HG02970 (cell line): ENCODE data around the gene ALKBH7.

ENCODE experiments used
- ATAC-seq: cut with Tn5 transposase; IDR thresholded peaks from one replicate; pipeline ENCODE4 v1.9.1; 2021; ENCODE audit warnings: mild to moderate bottlenecking, moderate library complexity, moderate number of reproducible peaks; ENCODE audit not compliant: unreplicated experiment, low FRiP score

ALKBH7 gene

DNA sequence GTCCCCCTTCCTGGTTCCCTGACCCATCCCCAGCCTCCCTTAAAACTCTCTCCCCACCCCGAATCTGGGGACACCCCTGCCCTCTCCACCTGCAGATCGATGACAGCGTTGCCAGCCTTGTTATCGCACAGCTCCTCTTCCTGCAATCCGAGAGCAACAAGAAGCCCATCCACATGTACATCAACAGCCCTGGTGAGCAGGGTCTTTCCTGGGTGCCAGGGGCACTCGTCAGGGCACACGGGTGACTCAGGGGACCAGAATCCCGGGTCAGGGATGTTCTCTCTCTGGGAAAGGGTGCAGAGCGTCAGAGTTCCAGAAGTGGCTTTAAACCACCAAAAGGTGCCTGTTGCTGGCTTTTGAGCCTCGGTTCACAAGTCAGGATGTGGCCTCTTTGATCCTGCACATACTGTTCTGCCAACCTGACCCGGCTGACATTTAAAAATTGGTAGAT, 10.2 kb upstream of the ALKBH7 start:
- no peak for ATAC-seq

DNA sequence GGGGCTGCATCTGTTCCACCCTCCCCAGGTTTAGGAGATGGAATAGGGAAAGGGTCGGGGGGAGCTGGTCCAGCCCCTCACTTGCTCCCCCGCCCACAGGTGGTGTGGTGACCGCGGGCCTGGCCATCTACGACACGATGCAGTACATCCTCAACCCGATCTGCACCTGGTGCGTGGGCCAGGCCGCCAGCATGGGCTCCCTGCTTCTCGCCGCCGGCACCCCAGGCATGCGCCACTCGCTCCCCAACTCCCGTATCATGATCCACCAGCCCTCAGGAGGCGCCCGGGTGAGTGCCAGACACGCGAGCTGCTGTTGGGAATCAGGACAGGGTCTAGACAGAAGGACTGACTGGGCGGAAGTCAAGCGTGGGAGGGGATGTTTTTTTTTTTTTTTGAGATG, 8.2 kb upstream of the ALKBH7 start:
- no peak for ATAC-seq

DNA sequence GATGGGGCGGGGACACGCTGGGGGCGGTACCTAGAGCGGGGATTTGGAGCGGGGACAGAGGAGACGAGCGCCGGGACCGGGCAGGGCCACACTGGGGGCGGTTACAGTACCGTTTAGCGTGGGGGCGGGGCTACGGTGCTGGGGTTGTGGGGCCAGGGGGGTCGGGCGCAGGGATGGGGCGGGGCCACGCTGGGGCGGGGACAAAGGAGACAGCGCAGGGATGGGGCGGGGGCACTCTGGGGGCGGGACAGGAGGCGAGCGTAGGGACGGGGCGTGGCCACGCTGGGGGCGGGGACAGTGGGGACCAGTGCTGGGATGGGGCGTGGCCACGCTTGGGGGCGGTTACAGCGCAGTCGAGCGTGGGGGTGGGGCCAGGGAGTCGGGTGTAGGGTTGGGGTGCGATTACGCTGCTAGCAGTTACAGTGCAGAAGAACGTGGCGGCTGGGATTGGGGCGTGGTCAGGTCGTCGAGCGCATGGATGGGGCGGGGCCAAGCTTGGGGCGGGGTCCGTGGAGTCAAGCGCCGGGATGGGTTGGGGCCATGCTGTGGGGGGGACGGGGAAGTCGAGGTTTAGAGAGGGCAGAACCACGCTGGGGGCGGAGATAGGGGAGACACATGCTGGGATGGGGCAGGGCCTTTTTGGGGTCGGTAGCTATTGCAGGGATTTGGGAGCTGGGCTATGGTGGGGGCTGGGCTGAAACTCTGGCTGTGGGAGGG, 660 bp downstream of the ALKBH7 start:
- ATAC-seq: peak; percentile 51

DNA sequence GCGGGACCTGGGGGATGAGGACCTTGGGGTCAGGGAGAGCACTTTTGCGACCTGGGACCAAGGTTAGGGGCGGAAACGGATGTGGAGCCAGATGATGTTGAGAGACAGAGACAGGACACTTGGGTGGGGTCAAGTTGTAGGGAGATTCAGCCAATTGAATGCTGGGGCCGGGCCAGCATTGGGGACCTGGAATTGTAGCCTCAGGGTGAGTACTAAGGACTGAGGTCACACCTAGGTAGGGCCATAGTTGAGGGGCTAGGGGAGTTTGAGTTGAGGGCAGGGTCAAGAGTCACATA, 1.2 kb downstream of the ALKBH7 start:
- no peak for ATAC-seq

DNA sequence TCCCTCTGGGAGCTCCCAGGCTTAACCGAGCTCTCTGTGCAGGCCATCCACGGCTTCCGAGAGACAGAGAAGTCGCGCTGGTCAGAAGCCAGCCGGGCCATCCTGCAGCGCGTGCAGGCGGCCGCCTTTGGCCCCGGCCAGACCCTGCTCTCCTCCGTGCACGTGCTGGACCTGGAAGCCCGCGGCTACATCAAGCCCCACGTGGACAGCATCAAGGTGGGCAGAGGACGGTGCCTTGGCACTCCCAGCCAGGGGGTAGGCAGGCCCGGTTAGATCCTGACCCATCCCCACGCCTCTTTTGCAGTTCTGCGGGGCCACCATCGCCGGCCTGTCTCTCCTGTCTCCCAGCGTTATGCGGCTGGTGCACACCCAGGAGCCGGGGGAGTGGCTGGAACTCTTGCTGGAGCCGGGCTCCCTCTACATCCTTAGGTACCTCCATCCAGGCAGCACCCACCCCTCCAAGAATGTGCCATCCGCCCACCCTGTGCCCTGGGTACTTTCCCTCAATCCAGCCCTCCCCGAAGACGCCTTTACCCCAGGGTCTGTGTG, 1.6 kb downstream of the ALKBH7 start:
- ATAC-seq: no peak

DNA sequence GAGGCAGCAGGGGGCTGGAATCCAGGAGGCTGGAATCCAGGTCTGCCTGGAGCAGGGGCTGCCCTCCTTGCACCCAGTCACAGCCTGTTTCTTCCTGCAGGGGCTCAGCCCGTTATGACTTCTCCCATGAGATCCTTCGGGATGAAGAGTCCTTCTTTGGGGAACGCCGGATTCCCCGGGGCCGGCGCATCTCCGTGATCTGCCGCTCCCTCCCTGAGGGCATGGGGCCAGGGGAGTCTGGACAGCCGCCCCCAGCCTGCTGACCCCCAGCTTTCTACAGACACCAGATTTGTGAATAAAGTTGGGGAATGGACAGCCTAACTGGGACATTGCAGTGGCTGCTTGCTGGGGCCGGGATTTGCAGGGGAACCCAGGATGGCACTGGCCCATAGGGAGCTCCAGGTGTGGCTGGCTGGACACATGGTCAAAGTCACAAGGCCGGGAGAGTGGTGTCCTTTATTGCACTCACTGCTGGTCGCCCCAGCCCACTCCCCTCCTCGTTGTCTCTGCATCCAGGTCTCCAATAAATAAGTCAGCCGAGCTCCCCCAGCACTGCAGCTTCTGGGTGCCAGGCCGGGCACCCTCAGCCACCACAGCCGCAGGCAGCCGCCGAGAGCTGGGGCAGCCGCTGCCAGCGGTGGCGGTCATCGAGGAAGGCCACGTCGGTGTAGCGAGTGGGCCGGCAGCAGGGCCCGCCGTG, 2.3 kb downstream of the ALKBH7 start:
- no peak for ATAC-seq

DNA sequence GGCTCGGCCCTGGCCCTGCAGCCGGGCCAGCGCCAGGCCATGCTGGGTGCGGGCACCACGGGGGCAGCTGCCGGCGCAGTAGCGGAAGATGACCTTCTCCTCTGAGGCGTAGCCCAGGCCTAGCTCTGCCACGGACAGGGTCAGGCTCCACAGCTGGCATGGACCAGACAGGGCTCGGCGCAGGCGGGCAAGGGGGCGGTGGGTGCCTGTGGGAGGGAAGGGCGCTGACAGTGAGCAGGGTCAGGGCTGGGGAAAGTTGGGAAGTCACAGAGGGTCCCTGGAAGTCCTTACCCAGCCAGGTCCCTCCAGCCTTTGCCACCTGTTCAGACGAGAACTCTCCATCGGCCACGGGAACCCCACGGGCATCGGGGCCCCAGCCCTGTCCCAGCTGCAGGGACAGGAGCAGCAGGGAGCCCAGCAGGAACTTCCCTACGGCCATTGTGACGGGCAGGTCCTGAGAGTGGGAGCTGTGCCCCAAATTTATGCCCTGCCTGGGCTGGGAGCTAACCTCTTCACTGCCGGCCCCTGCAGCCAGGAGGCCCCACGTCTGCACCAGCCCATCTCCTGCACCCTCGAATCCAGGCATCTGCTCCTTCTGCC, 2.9 kb downstream of the ALKBH7 start, which contains the start of gene PSPN:
Gene PSPN, minus strand, starts transcription at position 523 of the 600 bp plus-strand sequence. Its CDS starts 84 bp downstream, at position 439.
- no peak for ATAC-seq

DNA sequence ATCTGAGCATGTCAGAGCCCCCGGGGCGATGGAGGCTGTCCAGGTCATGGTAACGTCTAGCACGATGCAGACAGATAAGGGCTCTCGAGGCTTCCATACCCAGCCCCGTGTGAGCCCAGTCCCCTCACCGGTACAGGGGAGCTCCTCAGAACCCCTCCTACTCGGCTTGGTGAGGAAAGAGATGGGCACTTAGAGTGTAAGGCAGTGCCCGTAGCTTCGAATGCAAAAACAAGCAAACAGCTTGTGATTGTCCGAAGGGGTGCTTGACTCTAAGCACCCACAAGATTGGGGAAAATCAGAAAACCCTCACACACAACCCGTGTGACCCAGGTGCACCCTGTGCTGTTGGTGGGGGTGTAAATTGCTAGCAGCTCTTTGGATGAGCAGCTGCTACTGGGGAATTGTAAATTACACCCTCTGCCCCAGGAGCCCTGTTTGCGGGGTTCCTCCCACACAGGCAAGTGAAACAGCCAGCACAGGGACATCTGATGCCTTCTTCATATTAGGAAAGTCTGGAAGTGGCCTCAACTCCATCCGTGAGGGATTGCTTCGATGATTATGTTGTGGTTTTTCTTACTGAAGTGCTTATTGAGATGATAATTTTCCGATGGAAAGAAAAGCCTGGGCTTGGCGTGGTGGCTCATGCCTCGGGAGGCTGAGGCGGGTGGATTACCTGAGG, 4.1 kb downstream of the ALKBH7 start:
- no peak for ATAC-seq

DNA sequence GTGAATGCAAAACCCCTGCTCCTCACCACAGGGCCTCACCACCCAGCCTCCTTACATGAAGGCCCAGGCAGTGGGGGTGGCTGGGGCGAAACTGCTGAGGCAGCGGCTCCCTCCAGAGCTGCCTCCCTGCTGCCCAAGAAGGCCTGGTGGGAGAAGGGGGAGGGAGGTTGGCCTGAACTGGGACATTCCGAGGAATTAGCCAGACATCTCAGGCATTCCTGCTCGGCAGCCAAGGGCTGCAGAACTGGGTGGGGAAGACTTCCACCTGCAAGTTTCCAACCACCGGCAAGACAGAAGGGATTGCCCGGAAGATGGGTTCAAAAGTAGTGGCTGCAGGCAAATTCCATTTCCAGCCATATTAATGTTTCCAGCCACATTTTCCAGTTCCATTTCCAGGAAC, 5.4 kb downstream of the ALKBH7 start:
- ATAC-seq: no peak

DNA sequence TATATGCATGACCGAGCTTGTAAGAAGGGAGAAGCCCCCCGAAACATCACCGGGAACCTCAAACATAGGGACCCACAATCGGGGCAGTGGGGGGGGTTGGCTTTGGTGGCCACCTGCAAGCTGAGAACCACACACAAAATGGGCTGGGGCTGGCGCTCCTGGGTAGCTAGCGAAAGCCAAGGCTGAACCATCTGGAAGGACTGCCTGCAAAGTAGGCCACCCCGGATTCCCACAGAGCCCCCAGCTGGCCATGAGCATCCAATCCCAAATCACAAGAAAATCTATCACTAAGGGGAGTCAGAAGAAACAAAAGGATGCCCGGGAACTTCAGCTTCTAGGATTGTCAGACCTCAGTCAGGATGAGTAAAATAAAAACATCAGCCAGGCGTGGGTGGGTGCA, 5.9 kb downstream of the ALKBH7 start:
- no peak for ATAC-seq

DNA sequence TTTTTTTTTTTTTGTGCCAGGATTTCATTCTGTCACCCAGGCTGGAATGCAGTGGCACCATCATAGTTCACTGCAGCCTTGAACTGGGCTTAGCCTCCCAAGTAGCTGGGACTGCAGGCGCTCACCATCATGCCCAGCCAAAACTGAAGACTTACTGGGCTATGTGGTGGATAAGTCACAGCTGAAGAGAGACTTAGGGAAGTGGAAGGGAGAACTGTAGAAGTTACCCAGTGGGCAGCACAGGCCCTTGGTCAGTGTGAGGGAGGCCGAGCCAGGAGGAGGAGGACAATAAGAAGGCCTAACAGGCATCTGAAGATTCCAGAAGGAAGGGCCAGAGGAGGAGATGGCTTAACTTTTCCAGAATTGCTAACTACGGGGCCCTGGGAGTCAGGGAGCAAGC, 7.2 kb downstream of the ALKBH7 start:
- no peak for ATAC-seq

DNA sequence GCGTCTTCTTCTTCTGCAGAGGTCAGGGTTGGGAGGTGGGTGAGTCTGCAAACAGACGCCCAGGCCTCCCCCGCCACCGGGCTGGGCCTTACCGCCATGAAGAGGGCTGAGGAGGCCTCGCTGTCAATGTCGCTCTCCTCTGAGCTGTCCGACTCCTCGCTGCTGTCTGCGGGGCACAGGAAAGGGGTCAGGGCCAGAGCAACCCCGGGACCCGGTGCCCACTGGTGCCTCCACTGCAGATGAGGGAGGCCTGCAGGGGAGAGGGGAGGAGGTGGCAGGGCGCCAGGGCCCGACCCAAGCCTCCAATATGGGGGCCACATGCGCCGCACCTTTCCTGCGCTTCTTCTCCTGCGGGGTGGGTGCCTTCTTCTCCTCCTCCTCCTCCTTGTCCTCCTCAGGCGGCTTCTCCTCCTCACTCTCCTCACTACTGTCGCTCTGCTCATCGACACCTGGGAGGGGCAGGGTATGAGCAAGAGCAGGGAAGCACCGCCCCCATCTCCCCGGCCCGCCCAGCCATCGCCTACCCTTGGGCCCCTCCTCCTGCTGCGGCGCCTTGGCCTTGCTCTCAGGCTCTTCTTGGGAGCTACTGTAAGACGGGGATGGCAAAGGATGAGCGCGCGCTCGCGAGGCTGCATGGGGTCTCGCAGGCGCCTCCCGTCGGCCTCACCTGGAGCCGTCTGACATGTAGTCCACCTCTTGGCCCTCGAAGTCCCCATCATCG, 8.6 kb downstream of the ALKBH7 start:
- ATAC-seq: no peak

DNA sequence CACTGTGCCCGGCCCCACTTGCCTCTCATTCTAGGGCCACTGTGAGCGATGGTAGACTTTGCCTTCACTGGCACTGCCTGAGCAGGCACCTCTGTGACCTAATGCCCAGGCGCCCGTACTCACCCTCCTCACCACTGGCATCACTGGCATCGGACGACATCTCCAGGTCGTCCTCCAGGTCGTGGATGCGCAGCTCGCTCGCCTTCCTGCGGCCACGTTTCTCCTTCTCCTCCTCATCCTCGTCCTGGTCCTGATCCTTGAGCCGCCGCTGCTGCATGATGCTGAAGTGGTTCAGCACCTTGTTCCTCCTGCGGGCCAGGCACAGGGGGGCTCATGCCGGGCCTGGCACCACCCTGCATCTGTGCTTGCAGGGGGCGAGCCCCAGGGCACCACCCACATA, 10.6 kb downstream of the ALKBH7 start:
- ATAC-seq: no peak

DNA sequence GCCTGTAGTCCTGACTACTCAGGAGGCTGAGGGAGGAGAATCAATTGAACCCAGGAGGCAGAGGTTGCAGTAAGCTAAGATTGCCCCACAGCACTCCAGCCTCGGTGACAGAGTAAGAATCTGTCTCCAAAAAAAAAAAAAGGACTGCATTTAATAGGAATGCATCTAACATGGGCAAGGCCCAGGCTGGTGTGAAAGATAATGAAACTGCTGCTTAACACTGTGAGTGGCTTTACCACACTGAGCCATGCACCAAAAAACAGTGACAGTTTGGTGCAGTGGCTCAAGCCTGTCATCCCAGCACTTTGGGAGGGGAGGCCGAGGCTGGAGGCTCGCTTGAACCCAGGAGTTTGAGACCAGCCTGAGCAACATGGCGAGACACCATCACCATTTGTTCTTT, 11.8 kb downstream of the ALKBH7 start:
- ATAC-seq: no peak

DNA sequence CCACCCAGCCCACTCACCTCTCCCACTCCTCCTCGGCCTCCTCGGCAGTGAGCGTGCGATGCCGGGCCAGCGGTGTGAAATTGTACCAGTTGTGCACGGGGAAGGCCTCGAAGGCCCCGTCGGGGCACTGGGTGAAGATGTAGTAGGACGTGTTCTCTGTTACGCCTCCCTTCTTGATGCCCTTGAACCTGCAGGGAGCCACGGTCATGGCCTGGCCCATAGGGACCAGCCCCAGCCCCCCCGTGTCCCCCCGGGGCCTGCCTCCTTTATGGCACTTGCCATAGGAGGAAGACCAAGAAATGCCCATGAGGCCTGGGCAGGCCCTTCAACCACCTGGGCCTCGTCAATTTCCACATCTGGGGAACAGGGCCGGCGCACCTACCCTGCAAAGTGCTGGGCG, 14.8 kb downstream of the ALKBH7 start:
- ATAC-seq: no peak

DNA sequence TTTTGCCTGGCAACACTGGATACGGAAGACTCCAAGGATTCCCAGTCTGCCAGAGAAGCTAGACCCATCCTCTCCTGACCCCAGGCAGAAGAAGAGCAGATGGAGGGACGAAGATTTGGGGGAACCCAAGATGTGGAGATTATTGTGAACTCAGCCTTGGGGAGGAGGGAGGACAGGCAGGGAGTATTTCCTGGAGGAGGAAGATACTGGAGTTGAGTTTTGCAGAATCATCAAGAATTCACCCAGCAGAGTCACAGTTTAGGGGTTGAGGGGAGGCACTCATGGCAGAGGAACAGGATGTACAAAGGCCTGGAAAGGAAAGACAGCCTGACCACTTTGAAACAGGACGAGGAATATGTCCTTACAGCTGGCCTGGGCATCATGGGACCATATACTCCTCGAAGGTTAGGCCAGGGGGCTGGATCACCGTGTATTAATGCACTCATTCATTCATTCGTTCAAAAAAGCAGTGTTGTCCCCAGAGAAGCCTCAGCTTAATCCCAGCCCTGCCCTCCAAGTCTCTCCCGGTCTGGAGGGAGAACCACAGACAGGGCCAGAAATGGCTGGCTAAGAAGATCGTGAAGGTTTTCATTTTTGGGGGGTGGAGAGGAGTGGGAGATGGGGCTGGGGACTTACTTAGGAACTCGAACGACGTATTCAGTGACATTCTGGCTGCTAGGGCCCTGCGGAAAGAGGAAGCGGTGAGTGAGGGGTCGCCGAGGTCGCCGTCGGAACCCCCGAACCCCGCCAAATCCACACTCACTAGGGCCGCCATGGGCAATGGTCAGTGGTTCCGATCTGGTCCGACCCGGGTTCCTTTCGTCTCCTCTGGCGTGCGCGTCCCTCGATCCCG, 19.9 kb downstream of the ALKBH7 start:
- peak; percentile 11 for ATAC-seq

DNA sequence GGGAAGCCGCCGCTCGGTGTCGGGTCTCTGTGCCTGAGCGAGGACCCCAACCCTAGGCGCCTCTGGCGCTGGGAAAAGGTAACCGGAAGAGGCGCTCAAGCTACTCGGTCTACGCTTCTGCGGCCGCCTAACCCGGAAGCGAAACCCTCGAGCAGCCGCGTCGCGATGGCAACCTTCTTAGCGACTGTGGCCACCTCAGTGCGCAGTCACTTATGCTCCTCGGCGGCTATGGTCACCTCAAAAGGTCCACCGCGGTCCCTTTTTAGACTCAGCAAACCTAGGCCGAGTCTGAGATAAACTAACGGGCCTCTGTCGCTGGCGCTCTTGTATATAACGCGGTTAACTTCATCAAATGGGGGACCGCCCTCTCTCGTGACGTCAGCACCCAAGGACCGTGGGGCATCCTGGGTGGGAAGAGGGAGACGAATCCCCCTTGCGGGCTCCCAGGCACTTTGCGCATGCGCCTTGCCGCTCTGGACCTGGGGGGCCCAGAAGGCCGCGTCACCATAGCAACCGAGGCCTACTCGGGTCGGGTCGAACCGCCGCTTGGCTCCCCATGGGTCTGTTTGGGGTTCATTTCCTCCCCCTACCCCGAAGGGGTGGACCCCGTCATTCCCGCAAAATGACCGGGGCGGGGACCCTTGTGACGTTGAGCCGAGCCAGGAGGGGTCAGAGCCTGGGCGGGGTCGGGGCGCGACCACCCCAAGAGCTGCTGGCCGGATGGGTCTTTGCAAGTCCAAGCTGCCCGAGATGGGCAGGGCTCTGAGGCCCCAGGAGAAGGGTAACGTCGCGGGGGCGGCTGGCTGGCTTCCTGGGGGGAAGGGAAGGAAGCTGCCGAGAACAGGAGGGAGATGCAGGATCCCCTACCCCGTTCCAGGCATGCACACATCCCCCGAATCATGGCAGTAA, 20.7 kb downstream of the ALKBH7 start, which contains the start of gene GTF2F1:
Gene GTF2F1, minus strand, starts transcription at position 91 of the 909 bp plus-strand sequence. CDS start 169 bp downstream, outside the sequence.
- peak; percentile 86 for ATAC-seq

DNA sequence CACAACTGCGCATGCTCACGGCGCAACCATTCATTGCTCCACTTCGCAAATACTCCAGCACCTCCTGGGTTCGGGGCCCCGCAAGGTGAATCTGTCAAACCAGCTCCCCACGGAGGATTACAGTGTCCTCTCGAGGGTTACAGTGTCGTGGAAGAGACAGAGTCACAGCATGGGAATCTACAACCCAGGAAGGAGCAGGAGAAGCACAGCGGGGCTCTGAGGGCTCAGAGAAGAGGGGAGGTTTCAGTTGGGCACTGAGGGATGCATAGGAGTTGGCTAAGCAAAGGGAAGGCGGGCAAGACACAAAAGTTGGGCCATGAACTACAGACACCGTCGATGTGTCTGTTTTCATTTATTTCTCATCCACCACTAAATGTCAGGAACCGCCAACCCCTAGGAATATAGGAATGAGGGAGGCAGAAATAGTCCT, 21.4 kb downstream of the ALKBH7 start:
- no peak for ATAC-seq
